Karpas-422 (cell line): ENCODE measurements around the gene TTLL12. TPM values are rescaled to one million over a fixed set of nuclear protein-coding genes. Genes with fewer than 3 reads are reported as not detected.

Experiments used
- DNase-seq: peaks from one replicate; pipeline ENCODE4 v3.0.0-alpha.2; 2015
- H2AFZ ChIP-seq: fragments of 200-600 bp; sonication (generic); 2 replicates; pipeline ENCODE4 v1.6.1; 2014; ENCODE audit warnings: antibody characterized with exemption, low read length, mixed read lengths
- H3K27ac ChIP-seq: fragments of 200-600 bp; sonication (generic); 2 replicates; pipeline ENCODE4 v1.5.1; 2014; ENCODE audit warnings: mild to moderate bottlenecking, low read length, moderate library complexity
- H3K27me3 ChIP-seq: fragments of 200-600 bp; sonication (generic); 2 replicates; pipeline ENCODE4 v1.6.1; 2014; ENCODE audit warnings: low read length, mixed read lengths
- H3K36me3 ChIP-seq: fragments of 200-600 bp; sonication (generic); 2 replicates; pipeline ENCODE4 v1.6.1; 2014; ENCODE audit warnings: low read length, mixed read lengths; ENCODE audit not compliant: insufficient read depth
- H3K4me1 ChIP-seq: fragments of 200-600 bp; sonication (generic); 2 replicates; pipeline ENCODE4 v1.6.1; 2014; ENCODE audit warnings: mild to moderate bottlenecking, low read length, mixed read lengths
- H3K4me2 ChIP-seq: fragments of 200-600 bp; sonication (generic); 2 replicates; pipeline ENCODE4 v1.6.1; 2014; ENCODE audit warnings: low read length, low read depth, mild to moderate bottlenecking; ENCODE audit not compliant: poor library complexity, severe bottlenecking
- H3K4me3 ChIP-seq: fragments of 200-600 bp; sonication (generic); 2 replicates; pipeline ENCODE4 v1.5.1; 2014; ENCODE audit warnings: mild to moderate bottlenecking, antibody characterized with exemption, low read length, mixed read lengths
- H3K79me2 ChIP-seq: fragments of 200-600 bp; sonication (generic); 2 replicates; pipeline ENCODE4 v1.6.1; 2014; ENCODE audit warnings: mild to moderate bottlenecking, low read length, mixed read lengths
- H3K9ac ChIP-seq: fragments of 200-600 bp; sonication (generic); 2 replicates; pipeline ENCODE4 v1.6.0; 2014; ENCODE audit warnings: low read length
- H3K9me2 ChIP-seq: fragments of 200-600 bp; sonication (generic), shearing (Covaris generic); replicated peaks from 2 replicates; pipeline ENCODE4 v1.6.0; 2014; ENCODE audit warnings: mild to moderate bottlenecking, low read length, moderate library complexity; ENCODE audit not compliant: insufficient read depth
- H3K9me3 ChIP-seq: fragments of 300-700, 200-600 bp; sonication (generic); 2 replicates; pipeline ENCODE4 v1.6.1; 2014; ENCODE audit warnings: low read length, mixed read lengths
- H4K20me1 ChIP-seq: fragments of 200-600 bp; sonication (generic); 2 replicates; pipeline ENCODE4 v1.6.1; 2014; ENCODE audit warnings: mild to moderate bottlenecking, antibody characterized with exemption, low read length, low read depth; ENCODE audit not compliant: insufficient read depth
- total RNA-seq: library from RNA; depleted of rRNA; stranded (reverse); fragments of >200 nt; shearing (Covaris generic); gene quantifications from 2 replicates; pipeline ENCODE4 v1.2.3, GENCODE V29; 2014; ENCODE audit warnings: low replicate concordance

Gene TTLL12
- total RNA-seq, 1 experiment from 2014 or later = 31.2 TPM

GRCh38 chr22:43160497-43161126, 26.3 kb downstream of the TTLL12 start:
- no peak overlapping the region for H3K4me2 ChIP-seq

GRCh38 chr22:43159484-43160178, 27.3 kb downstream of the TTLL12 start:
- no peak overlapping the region for H3K27ac ChIP-seq
- no peaks in the 10 kb centered on the region for H3K27me3 ChIP-seq
- H3K9me2 ChIP-seq = no peaks in the 10 kb centered on the region
- H3K9ac ChIP-seq = no peak overlapping the region
- no peak overlapping the region for H2AFZ ChIP-seq
- H3K4me3 ChIP-seq = no peak overlapping the region
- no peak overlapping the region for H3K4me2 ChIP-seq
- H3K4me1 ChIP-seq = no peaks in the 10 kb centered on the region
- H3K9me3 ChIP-seq = no peaks in the 10 kb centered on the region
- H3K79me2 ChIP-seq = no peaks in the 10 kb centered on the region
- H4K20me1 ChIP-seq = no peaks in the 10 kb centered on the region
- H3K36me3 ChIP-seq = no peaks in the 10 kb centered on the region
- DNase-seq = no peak

More at GRCh38 chr22:43160497-43161126, 26.3 kb downstream of the TTLL12 start:
- Histone ChIP-seq H3K27ac (no peak overlapping the region), H2AFZ (no peak overlapping the region), H3K36me3 (no peaks in the 10 kb centered on the region), H3K9me2 (no peaks in the 10 kb centered on the region), H3K9me3 (no peaks in the 10 kb centered on the region), H3K9ac (no peak overlapping the region), H3K79me2 (no peaks in the 10 kb centered on the region), H3K27me3 (no peaks in the 10 kb centered on the region), H4K20me1 (no peaks in the 10 kb centered on the region), H3K4me1 (no peaks in the 10 kb centered on the region), H3K4me3 (no peak overlapping the region)
- DNase-seq = no peak

- Histone ChIP-seq H3K4me3 (no peak overlapping the region), H3K27ac (no peak overlapping the region), H3K9me2 (no peaks in the 10 kb centered on the region), H3K4me1 (no peaks in the 10 kb centered on the region), H4K20me1 (no peaks in the 10 kb centered on the region), H3K9me3 (no peaks in the 10 kb centered on the region), H3K9ac (no peak overlapping the region), H2AFZ (no peak overlapping the region), H3K27me3 (no peaks in the 10 kb centered on the region), H3K36me3 (no peaks in the 10 kb centered on the region), H3K4me2 (no peak overlapping the region), H3K79me2 (no peaks in the 10 kb centered on the region)
- no peak for DNase-seq
Measured at GRCh38 chr22:43158778-43159483, 28.0 kb downstream of the TTLL12 start.

- no peaks in the 10 kb centered on the region for H3K79me2 ChIP-seq
Measured at GRCh38 chr22:43157874-43158546, 28.9 kb downstream of the TTLL12 start.

GRCh38 chr22:43156413-43156812, 30.5 kb downstream of the TTLL12 start:
- DNase-seq = no peak
- Histone ChIP-seq H3K4me3 (no peak overlapping the region), H4K20me1 (no peaks in the 10 kb centered on the region), H2AFZ (no peak overlapping the region), H3K4me2 (no peak overlapping the region), H3K79me2 (no peaks in the 10 kb centered on the region), H3K27me3 (no peaks in the 10 kb centered on the region), H3K27ac (no peak overlapping the region), H3K9me2 (no peaks in the 10 kb centered on the region), H3K4me1 (no peaks in the 10 kb centered on the region), H3K9me3 (no peaks in the 10 kb centered on the region), H3K9ac (no peak overlapping the region), H3K36me3 (no peaks in the 10 kb centered on the region)

More at GRCh38 chr22:43157874-43158546, 28.9 kb downstream of the TTLL12 start:
- H3K4me1 ChIP-seq = no peaks in the 10 kb centered on the region
- no peak overlapping the region for H3K4me2 ChIP-seq
- no peak overlapping the region for H2AFZ ChIP-seq
- H4K20me1 ChIP-seq = no peaks in the 10 kb centered on the region
- H3K4me3 ChIP-seq = no peak overlapping the region
- no peak overlapping the region for H3K27ac ChIP-seq
- no peak overlapping the region for H3K9ac ChIP-seq
- no peak for DNase-seq
- no peaks in the 10 kb centered on the region for H3K36me3 ChIP-seq
- no peaks in the 10 kb centered on the region for H3K9me3 ChIP-seq
- H3K27me3 ChIP-seq = no peaks in the 10 kb centered on the region
- H3K9me2 ChIP-seq = no peaks in the 10 kb centered on the region

- Histone ChIP-seq H4K20me1 (no peaks in the 10 kb centered on the region), H3K27me3 (no peaks in the 10 kb centered on the region), H2AFZ (no peak overlapping the region), H3K4me2 (no peak overlapping the region), H3K36me3 (no peaks in the 10 kb centered on the region), H3K9me3 (no peaks in the 10 kb centered on the region), H3K9ac (no peak overlapping the region), H3K79me2 (no peaks in the 10 kb centered on the region), H3K9me2 (no peaks in the 10 kb centered on the region), H3K4me1 (no peaks in the 10 kb centered on the region), H3K27ac (no peak overlapping the region), H3K4me3 (no peak overlapping the region)
- DNase-seq = no peak
Measured at GRCh38 chr22:43155789-43156188, 31.1 kb downstream of the TTLL12 start.

- no peak overlapping the region for H3K9ac ChIP-seq
- no peaks in the 10 kb centered on the region for H4K20me1 ChIP-seq
- H3K27ac ChIP-seq = no peak overlapping the region
- no peaks in the 10 kb centered on the region for H3K36me3 ChIP-seq
- no peaks in the 10 kb centered on the region for H3K79me2 ChIP-seq
- H2AFZ ChIP-seq = no peak overlapping the region
- H3K9me2 ChIP-seq = no peaks in the 10 kb centered on the region
- no peak overlapping the region for H3K4me2 ChIP-seq
- no peaks in the 10 kb centered on the region for H3K9me3 ChIP-seq
- H3K4me3 ChIP-seq = no peak overlapping the region
- no peaks in the 10 kb centered on the region for H3K4me1 ChIP-seq
- no peak for DNase-seq
- H3K27me3 ChIP-seq = no peaks in the 10 kb centered on the region
Measured at GRCh38 chr22:43154887-43155536, 31.9 kb downstream of the TTLL12 start.
